ENCODE results near the gene FBXW11. TPM values are rescaled to one million over a fixed set of nuclear protein-coding genes. Genes with fewer than 3 reads are reported as not detected.
"Not testable (repeated sequence)": the region's sequence is repeated elsewhere in the genome, so short reads cannot be mapped to it uniquely, and the experiment has no call there.

Gene FBXW11
- total RNA-seq, 2 donors from 2014 or later, result 47.3 to 54.8 TPM

DNA sequence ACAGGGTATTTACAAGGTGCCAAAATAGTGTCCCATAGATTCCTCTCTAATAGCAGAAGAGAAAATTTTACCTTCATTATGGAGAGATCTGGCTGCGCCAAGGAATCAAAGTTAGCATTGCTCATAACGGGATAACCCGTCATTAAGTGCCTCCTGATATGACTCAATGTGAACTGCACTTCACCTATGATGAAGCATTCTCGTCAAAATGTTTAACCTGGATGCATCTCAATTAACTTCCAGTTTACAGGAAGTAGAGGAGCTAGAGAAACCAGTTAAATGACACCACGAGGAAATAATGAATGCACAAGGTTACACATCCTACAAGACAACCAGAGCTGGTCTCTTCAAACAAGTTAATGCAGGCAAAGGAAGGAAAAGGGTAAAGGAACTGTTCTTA lies 17.2 kb downstream of the FBXW11 start:
- H3K27me3 Mint-ChIP-seq, result no peaks in the 10 kb centered on the region
- H3K27ac Mint-ChIP-seq, result peak overlapping the region; percentile 67 to 73
- no peak for DNase-seq (ENCODE audit: low spot score)
- peak in 1 of 2 donors; percentile 56 for ATAC-seq
- peaks cover 12% of the 10 kb centered on the region for H3K36me3 Mint-ChIP-seq
- H3K9me3 Mint-ChIP-seq, result no peaks in the 10 kb centered on the region
- H3K4me3 Mint-ChIP-seq, result peak overlapping the region; percentile 41
- H3K4me1 Mint-ChIP-seq (ENCODE audit: low read depth in 2 of 2), result peaks cover 39 to 52% of the 10 kb centered on the region in 2 donors

GRCh38 chr5:171986772-171987171 lies 19.7 kb downstream of the FBXW11 start:
- peaks cover 12% of the 10 kb centered on the region for H3K36me3 Mint-ChIP-seq

DNA sequence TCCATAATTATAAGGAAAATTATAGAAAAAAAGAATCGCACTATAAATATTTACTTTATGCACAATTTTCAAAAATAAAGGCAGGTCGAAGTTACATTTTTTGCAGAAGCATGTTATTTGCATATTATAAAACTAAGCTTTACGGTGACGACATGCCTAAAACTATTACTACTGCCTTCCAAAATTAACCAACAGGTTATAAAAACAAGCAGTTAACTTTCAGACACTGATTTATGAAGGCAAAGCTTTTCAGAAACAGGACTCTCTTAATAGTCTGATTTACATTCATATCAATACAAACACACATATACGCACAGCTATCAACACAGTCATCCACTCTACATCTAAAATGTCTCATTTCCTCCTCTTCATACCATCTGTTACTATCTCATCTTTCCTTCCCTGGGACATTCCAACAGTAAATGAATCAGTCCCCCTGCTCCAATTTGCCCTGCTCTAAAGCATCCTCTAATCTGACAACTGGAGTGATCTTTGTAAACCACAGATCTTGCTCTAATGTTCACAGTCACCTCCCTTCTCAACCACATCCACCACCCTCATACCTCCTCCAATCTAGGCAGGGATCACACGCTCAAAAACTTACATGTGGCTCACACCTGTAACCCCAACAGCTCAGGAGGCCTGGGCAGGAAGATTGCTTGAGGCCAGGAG lies 21.6 kb downstream of the FBXW11 start:
- DNase-seq (ENCODE audit: low spot score) (no peak), ATAC-seq (peak; percentile 92)
- Mint-ChIP-seq H3K4me3 (peak overlapping the region; percentile 1), H3K9me3 (no peaks in the 10 kb centered on the region), H3K27me3 (no peaks in the 10 kb centered on the region), H3K4me1 (ENCODE audit: low read depth in 2 of 2) (peaks cover 45 to 54% of the 10 kb centered on the region in 2 donors), H3K27ac (peak overlapping the region in 1 of 2 donors; percentile 21), H3K36me3 (peaks cover 11% of the 10 kb centered on the region)

More at GRCh38 chr5:171986772-171987171, 19.7 kb downstream of the FBXW11 start:
- Mint-ChIP-seq H3K4me3 (no peak overlapping the region), H3K27ac (no peak overlapping the region), H3K27me3 (no peaks in the 10 kb centered on the region), H3K9me3 (no peaks in the 10 kb centered on the region), H3K4me1 (ENCODE audit: low read depth in 2 of 2) (peaks cover 47 to 57% of the 10 kb centered on the region in 2 donors)
- no peak for ATAC-seq
- DNase-seq (ENCODE audit: low spot score), result no peak

GRCh38 chr5:171981847-171982246 lies 24.6 kb downstream of the FBXW11 start:
- H3K27ac Mint-ChIP-seq, result no peak overlapping the region
- no peaks in the 10 kb centered on the region for H3K27me3 Mint-ChIP-seq
- H3K36me3 Mint-ChIP-seq, result peaks cover 16% of the 10 kb centered on the region
- no peak overlapping the region for H3K4me3 Mint-ChIP-seq
- no peak for ATAC-seq
- peaks cover 3% of the 10 kb centered on the region for H3K9me3 Mint-ChIP-seq
- no peak for DNase-seq (ENCODE audit: low spot score)
- H3K4me1 Mint-ChIP-seq (ENCODE audit: low read depth in 2 of 2), result peaks cover 44 to 52% of the 10 kb centered on the region in 2 donors

- Mint-ChIP-seq H3K4me1 (ENCODE audit: low read depth in 2 of 2) (peaks cover 51 to 59% of the 10 kb centered on the region in 2 donors), H3K27ac (no peak overlapping the region), H3K4me3 (no peak overlapping the region), H3K9me3 (peaks cover 3% of the 10 kb centered on the region), H3K27me3 (no peaks in the 10 kb centered on the region), H3K36me3 (peaks cover 16% of the 10 kb centered on the region)
- DNase-seq (ENCODE audit: low spot score), result no peak
- no peak for ATAC-seq
Measured at GRCh38 chr5:171980792-171981191, 25.6 kb downstream of the FBXW11 start.

GRCh38 chr5:171979606-171980005 lies 26.8 kb downstream of the FBXW11 start:
- ATAC-seq (no peak), DNase-seq (ENCODE audit: low spot score) (no peak)
- H3K27me3 Mint-ChIP-seq, result no peaks in the 10 kb centered on the region
- no peak overlapping the region for H3K4me3 Mint-ChIP-seq
- H3K27ac Mint-ChIP-seq, result no peak overlapping the region
- peaks cover 58 to 62% of the 10 kb centered on the region in 2 donors for H3K4me1 Mint-ChIP-seq (ENCODE audit: low read depth in 2 of 2)
- H3K9me3 Mint-ChIP-seq, result peaks cover 3% of the 10 kb centered on the region
- H3K36me3 Mint-ChIP-seq, result peaks cover 16% of the 10 kb centered on the region

- peak overlapping the region in 1 of 2 donors; percentile 51 for H3K27ac Mint-ChIP-seq
- DNase-seq (ENCODE audit: low spot score) (no peak), ATAC-seq (no peak)
- H3K4me1 Mint-ChIP-seq (ENCODE audit: low read depth in 2 of 2), result peaks cover 50 to 51% of the 10 kb centered on the region in 2 donors
- H3K27me3 Mint-ChIP-seq, result no peaks in the 10 kb centered on the region
- H3K4me3 Mint-ChIP-seq, result peak overlapping the region; percentile 26
- peaks cover 3% of the 10 kb centered on the region for H3K9me3 Mint-ChIP-seq
- peaks cover 16% of the 10 kb centered on the region for H3K36me3 Mint-ChIP-seq
Measured at GRCh38 chr5:171978519-171978918, 27.9 kb downstream of the FBXW11 start.

DNA sequence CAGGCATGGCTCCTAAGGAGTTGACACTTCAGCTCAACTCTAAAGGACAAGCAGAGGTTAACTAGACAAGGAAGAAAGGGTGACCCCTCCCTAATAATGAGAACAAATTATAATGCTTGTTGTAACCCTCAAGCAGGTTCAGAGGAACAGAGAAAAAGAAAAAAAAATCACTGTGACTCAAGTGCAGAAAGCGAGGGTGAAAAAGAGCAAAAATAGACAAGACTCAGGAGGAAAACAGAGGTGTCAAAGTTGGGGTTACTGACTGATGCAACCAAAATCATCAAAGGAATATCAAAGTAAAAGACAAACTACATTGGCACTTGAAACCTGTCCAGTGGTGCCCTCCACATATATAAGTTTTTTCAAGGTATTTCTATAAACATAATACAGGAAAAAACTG lies 28.4 kb downstream of the FBXW11 start:
- Mint-ChIP-seq H3K4me1 (ENCODE audit: low read depth in 2 of 2) (peaks cover 51 to 53% of the 10 kb centered on the region in 2 donors), H3K4me3 (peak overlapping the region; percentile 26), H3K27me3 (no peaks in the 10 kb centered on the region), H3K27ac (peak overlapping the region in 1 of 2 donors; percentile 67), H3K9me3 (peaks cover 3% of the 10 kb centered on the region), H3K36me3 (peaks cover 16% of the 10 kb centered on the region)
- ATAC-seq (peak in 1 of 2 donors; percentile 50), DNase-seq (ENCODE audit: low spot score) (no peak)

DNA sequence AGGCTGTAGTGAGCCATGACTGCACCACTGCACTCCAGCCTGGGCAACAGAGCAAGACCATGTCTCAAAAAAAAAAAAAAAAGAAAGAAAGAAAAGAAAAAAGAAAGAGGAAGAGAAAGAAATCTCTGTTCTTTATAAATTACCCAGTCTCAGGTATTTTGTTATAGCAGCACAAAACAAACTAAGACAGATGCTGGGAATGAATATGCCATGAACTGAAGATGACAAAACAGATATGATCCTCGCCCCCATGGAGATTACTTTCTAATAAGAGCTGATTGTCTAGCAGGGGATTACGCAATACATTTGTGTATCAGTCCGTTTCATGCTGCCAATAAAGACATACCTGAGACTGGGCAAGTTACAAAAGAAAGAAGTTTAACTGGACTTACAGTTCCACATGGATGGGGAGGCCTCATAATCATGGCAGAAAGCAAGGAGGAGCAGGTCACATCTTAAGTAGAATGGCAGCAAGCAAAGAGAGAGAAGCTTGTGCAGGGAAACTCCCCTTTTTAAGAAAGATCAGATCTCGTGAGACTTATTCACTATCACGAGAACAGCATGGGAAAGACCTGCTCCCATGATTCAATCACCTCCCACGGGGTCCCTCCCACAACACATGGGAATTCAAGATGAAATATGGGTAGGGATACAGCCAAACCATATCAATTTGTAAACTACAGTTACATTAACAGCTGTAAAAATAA lies 29.0 kb downstream of the FBXW11 start:
- ATAC-seq; DNase-seq (ENCODE audit: low spot score); H3K9me3 Mint-ChIP-seq; H3K27me3 Mint-ChIP-seq: not testable (repeated sequence)
- peak overlapping the region in 1 of 2 donors; percentile 67 for H3K27ac Mint-ChIP-seq
- H3K36me3 Mint-ChIP-seq, result peaks cover 16% of the 10 kb centered on the region
- H3K4me1 Mint-ChIP-seq (ENCODE audit: low read depth in 2 of 2), result peaks cover 51 to 56% of the 10 kb centered on the region in 2 donors
- peak overlapping the region; percentile 26 for H3K4me3 Mint-ChIP-seq

DNA sequence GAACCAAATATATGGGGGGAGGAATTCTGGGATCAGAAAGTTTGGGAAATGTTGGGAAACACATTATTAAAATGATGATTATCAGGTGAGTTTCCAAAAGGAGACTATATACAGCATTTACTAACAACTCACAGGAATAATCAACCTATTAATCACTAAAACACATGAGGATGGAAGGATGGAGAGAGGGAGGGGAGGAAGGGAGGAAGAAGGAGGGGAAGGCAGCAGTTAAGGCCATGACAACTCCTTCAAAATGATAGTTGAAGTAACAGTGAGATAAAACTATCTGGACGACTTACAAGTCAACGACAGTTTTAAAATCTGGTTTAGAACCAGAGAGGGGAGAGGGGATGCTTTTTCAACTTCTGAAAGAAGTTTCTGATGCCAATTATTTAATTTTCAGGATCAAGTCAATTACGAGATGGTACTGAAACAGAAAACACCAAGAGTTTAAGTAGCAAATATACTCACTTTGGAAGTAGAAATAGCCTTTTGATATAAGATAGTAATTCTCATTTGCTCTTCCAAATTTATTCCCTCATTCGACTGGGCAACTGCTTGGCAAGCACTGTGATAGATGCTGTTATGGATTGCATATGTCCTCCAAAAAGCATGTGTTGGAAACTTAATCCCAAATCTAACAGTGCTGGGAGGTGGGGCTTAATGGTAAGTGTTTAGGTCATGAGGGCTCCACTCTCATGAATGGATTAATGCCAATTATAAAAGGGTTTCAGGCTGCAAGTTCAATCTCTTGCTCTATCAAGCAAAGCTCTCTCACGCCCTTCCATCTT lies 30.4 kb downstream of the FBXW11 start:
- Mint-ChIP-seq H3K36me3 (peaks cover 16% of the 10 kb centered on the region), H3K4me3 (no peak overlapping the region), H3K9me3 (peaks cover 3% of the 10 kb centered on the region), H3K4me1 (ENCODE audit: low read depth in 2 of 2) (peaks cover 48 to 50% of the 10 kb centered on the region in 2 donors), H3K27me3 (no peaks in the 10 kb centered on the region), H3K27ac (no peak overlapping the region)
- DNase-seq (ENCODE audit: low spot score), result no peak
- no peak for ATAC-seq

DNA sequence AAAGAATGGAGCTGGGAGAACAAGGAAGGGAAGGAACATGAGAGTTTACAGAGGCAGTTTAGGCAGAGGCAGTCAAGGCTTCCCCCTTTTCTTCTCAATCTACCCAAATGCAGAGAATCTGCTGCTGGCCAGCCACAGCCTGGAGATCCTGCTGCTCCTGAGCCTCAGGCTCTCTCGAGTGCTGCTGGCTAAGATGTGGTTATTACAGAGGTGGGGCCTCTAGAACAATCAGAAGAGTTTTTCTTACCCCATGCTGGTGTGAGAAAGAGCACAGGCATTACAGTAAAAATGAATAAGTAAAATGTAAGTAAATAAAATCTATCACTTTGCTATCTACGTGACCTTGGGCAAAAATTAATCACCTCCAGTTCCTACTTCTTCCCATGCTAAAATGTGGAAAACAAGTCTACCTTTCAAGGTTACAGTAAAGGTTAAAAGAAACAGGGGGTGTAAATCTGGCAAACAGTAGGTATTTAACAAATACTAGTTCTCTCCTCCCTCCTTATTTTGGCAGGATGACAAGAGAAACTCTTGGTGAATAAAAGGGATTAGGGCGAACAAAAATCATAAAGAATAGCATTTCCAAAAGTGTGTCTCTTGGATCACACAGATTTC lies 31.1 kb downstream of the FBXW11 start:
- Mint-ChIP-seq H3K36me3 (peaks cover 16% of the 10 kb centered on the region), H3K27ac (peak overlapping the region in 1 of 2 donors; percentile 79), H3K27me3 (no peaks in the 10 kb centered on the region)

DNA sequence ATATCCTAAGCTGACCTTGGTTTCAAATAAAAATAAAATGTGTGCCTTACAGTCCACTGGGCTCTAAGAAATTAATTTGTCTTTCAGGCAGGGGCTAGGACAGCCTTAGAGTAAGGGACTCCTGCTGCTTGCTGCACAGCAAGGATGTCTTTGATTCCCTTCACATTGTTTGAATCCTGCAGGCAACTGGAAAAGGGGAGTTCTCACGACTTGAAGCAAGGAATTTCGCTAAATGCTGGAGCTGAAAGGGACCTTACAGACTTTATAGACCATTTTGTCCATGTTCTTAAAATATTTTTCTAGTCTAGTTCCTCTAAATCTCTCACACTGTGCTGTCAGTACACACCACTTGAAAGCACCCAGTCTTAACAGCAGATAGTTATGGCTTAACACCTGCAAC lies 35.6 kb downstream of the FBXW11 start:
- Mint-ChIP-seq H3K27ac (peak overlapping the region in 1 of 2 donors; percentile 10), H3K27me3 (no peaks in the 10 kb centered on the region), H3K9me3 (no peaks in the 10 kb centered on the region), H3K4me1 (ENCODE audit: low read depth in 2 of 2) (peaks cover 45 to 50% of the 10 kb centered on the region in 2 donors), H3K4me3 (no peak overlapping the region), H3K36me3 (peaks cover 5% of the 10 kb centered on the region)
- ATAC-seq (no peak), DNase-seq (ENCODE audit: low spot score) (no peak)

More for the DNA sequence above, 31.1 kb downstream of the FBXW11 start:
- no peak for ATAC-seq
- no peak for DNase-seq (ENCODE audit: low spot score)
- peaks cover 49 to 55% of the 10 kb centered on the region in 2 donors for H3K4me1 Mint-ChIP-seq (ENCODE audit: low read depth in 2 of 2)
- no peak overlapping the region for H3K4me3 Mint-ChIP-seq
- H3K9me3 Mint-ChIP-seq, result peaks cover 3% of the 10 kb centered on the region

GRCh38 chr5:171969288-171969880 lies 37.1 kb downstream of the FBXW11 start:
- ATAC-seq, result no peak
- Mint-ChIP-seq H3K4me1 (ENCODE audit: low read depth in 2 of 2) (peaks cover 39 to 48% of the 10 kb centered on the region in 2 donors), H3K27ac (no peak overlapping the region), H3K4me3 (no peak overlapping the region), H3K36me3 (peaks cover 5% of the 10 kb centered on the region), H3K9me3 (no peaks in the 10 kb centered on the region), H3K27me3 (no peaks in the 10 kb centered on the region)
- DNase-seq (ENCODE audit: low spot score), result no peak

Data from natural killer cell treated with Interleukin-12 subunit alpha and Interleukin-12 subunit beta and Interleukin-15 and Interleukin-18, amount 100 ng/mL, for 72 hours (primary cell).